Activated CD8-positive, alpha-beta T cell treated with anti-CD3 and anti-CD28 coated beads, Interleukin-2, amount 10 ng/mL, durations not matched to agents 7 days and 5 days (primary cell): ENCODE data around the gene PCP2. TPM values are rescaled to one million over a fixed set of nuclear protein-coding genes. Genes with fewer than 3 reads are reported as not detected.

Experiments
- ATAC-seq: fragments of 150-1000 bp; cut with Tn5 transposase; one replicate; pipeline ENCODE4 v1.10.0; 2021; ENCODE audit warnings: moderate library complexity
- CTCF ChIA-PET: fragments of 350-600 bp; sonication (Branson Sonifier 250); formaldehyde crosslinking; loops from one replicate; lab custom pipeline; 2021; ENCODE audit warnings: antibody characterized with exemption; lab: Charles Lee
- POLR2A ChIA-PET: fragments of 350-600 bp; sonication (Branson Sonifier 250); formaldehyde crosslinking; loops from one replicate; lab custom pipeline; 2021; ENCODE audit warnings: antibody characterized with exemption; lab: Charles Lee
- DNase-seq: peaks from one replicate; pipeline ENCODE4 v3.0.0-alpha.2; 2020
- H3K27ac Mint-ChIP-seq: one replicate; pipeline ENCODE4 v1.8.0; 2021; ENCODE audit warnings: mild to moderate bottlenecking, mixed read lengths
- H3K27me3 Mint-ChIP-seq: one replicate; pipeline ENCODE4 v1.8.0; 2021; ENCODE audit warnings: low read depth, mixed read lengths
- H3K36me3 Mint-ChIP-seq: one replicate; pipeline ENCODE4 v1.8.0; 2021; ENCODE audit warnings: low read depth, mixed read lengths
- H3K4me1 Mint-ChIP-seq: one replicate; pipeline ENCODE4 v1.8.0; 2021; ENCODE audit warnings: low read depth, mixed read lengths
- H3K4me3 Mint-ChIP-seq: one replicate; pipeline ENCODE4 v1.8.0; 2021; ENCODE audit warnings: mild to moderate bottlenecking, mixed read lengths
- H3K9me3 Mint-ChIP-seq: one replicate; pipeline ENCODE4 v1.8.0; 2022; ENCODE audit warnings: mixed read lengths; ENCODE audit not compliant: insufficient read depth
- total RNA-seq, 2 experiments: library from RNA; stranded (reverse); gene quantifications; one replicate each; pipeline ENCODE4 v1.2.3, GENCODE V29; 2021

PCP2 gene
- total RNA-seq, 2 experiments from 2014 or later = 0.63 to 1.0 TPM

DNA sequence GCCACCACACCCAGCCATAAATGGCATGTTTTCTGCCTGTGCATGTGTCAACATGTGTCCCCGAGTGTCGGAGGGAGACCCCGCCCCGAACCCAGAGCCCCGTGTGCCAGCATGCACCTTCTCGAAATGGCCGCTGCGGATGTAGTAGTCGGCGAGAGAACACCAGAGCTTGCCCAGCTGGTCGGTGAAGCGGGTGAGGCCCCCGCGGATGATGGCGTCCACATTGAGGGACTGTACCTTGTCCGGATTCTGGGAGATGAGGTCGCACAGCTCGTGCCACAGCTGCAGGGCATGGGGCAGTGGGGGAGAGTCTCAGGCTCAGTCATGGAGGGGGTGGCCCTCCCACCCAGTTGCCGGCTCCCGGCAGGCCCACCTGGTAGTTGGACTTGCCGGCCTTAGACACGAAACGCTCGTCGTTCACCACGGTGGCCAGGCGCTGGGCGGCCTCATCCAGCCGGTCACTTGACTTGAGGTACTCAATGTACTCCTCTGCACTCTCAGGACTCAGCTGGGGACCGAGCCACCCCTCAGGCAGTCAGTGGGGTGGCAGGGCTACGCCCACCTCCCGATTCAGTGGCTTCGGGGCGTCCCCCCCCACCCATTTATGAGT, 7.7 kb downstream of the PCP2 start:
- H3K4me3 Mint-ChIP-seq = no peak overlapping the region
- ATAC-seq (no peak), DNase-seq (no peak)
- ChIA-PET CTCF (interaction anchor here (1.4 kb wide), 1 partner anchor 57 kb away, joined by 3 read pairs; no protein-coding TSS in a partner anchor), POLR2A (no interaction called here)
- H3K27ac Mint-ChIP-seq = no peak overlapping the region
- no peaks in the 10 kb centered on the region for H3K27me3 Mint-ChIP-seq
- H3K36me3 Mint-ChIP-seq = peaks cover 35% of the 10 kb centered on the region
- H3K4me1 Mint-ChIP-seq = peaks cover 30% of the 10 kb centered on the region
- no peaks in the 10 kb centered on the region for H3K9me3 Mint-ChIP-seq

DNA sequence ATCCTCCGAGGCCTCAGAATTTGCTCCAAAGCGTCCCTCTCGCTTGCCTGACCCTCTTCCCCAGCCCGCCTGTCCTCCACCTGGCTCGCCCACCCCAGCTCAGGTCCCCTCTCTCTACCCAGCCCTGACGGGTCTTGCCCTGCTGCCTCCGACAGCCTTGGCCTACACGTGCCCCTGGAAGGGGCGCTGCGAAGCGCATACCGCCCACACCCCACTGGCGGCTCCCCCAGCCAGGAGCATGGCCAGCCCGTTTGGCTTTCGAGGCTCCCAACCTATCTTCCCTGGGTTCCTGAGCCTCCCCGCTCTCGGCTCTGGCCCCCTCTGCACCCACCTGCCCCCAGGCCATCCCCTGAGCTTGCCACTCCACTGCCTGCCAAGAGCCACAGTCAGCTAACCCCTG, 8.7 kb downstream of the PCP2 start:
- POLR2A ChIA-PET = no interaction called here

DNA sequence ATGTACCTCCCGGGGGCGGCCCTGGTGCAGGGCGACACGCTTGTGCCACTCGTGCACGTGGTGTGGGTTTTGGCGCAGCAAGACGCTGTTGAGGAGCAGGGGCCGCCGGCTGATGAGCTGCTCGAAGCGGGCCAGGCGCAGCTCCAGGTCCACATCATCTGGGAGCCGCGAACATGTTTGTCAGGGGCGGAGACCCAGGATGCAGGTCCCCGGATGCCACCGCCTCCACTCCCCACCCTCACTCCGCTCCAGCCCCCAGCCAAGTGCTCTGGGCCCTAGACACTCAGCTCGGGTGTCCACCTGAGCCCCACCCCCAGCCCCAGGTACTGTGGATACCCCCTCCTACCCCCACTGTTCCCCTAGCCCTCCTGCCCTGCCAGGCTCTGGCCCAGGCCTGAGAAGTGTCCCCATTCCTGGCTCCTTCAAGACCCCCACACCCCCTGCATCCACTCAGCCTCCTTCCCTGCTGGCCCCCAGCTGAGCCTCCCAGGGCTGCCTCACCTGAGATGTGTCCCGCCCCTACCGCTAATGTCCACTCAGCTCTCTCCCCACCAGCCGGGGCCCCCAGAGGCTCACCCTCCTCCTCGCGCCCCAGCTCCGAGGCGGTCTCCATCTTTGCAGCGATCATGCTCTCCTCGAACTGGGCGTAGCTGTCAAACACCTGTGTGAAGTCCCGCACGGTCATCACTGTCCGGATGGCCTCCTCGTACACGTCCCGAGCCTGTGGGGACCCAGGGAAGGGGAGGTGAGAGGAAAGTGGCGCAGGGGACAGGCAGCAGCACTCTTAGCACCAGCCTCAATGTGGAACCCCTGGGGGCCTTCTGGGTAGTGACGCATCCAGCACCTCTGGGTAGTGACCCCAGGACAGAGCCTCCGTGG, 9.6 kb downstream of the PCP2 start:
- no peak for ATAC-seq
- POLR2A ChIA-PET = interaction anchor here (1.4 kb wide), 1 partner anchor 14 kb away, joined by 5 read pairs; the partner anchor contains the start of gene STXBP2
- Mint-ChIP-seq H3K4me1 (peaks cover 15% of the 10 kb centered on the region), H3K36me3 (peaks cover 28% of the 10 kb centered on the region), H3K27ac (no peak overlapping the region), H3K9me3 (no peaks in the 10 kb centered on the region), H3K27me3 (no peaks in the 10 kb centered on the region), H3K4me3 (no peak overlapping the region)
- DNase-seq = no peak
- CTCF ChIA-PET = no interaction called here

More for the DNA sequence above, 8.7 kb downstream of the PCP2 start:
- no peak overlapping the region for H3K4me3 Mint-ChIP-seq
- H3K27me3 Mint-ChIP-seq = no peaks in the 10 kb centered on the region
- ATAC-seq = no peak
- no peak for DNase-seq
- CTCF ChIA-PET = no interaction called here
- peaks cover 22% of the 10 kb centered on the region for H3K4me1 Mint-ChIP-seq
- no peak overlapping the region for H3K27ac Mint-ChIP-seq
- H3K9me3 Mint-ChIP-seq = no peaks in the 10 kb centered on the region
- peaks cover 34% of the 10 kb centered on the region for H3K36me3 Mint-ChIP-seq

DNA sequence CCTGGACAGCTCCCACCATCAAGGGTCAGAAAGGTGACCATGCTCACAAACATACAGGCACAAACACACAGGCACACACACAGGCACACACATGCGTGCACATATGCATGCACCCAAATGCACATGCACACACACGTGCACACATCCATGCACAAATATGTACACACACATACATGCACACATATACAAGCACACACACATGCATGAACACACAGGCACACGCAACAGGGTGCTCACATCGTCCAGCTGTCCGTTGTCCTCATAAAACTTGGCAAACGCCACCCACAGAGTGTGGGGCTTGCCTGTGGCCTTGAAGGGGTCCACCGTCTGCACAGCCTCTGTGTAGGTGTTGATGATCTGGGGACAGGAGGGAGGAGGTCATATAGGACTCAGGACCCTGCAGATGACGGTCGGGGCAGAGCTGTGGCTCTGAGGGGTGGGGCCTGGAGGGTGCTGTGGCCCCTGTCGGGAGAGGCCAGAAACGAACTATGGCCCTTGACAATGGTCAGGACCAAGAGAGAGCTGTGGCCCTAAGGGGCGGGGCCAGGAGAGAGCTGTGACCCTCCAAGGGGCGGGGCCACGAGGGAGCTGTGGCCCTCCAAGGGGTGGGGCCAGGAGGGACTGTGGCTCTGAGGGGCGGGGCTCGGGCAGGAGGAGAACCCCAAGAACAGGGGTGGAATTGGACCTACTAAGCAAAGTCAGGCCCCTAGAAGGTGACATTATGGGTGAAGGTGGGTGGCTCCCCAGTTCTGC, 10.4 kb downstream of the PCP2 start:
- Mint-ChIP-seq H3K9me3 (no peaks in the 10 kb centered on the region), H3K4me1 (peaks cover 6% of the 10 kb centered on the region), H3K4me3 (no peak overlapping the region), H3K27ac (no peak overlapping the region), H3K27me3 (no peaks in the 10 kb centered on the region), H3K36me3 (peaks cover 34% of the 10 kb centered on the region)
- ChIA-PET CTCF (interaction anchor here (1.2 kb wide), 1 partner anchor 55 kb away, joined by 3 read pairs; no protein-coding TSS in a partner anchor), POLR2A (interaction anchor here (1.4 kb wide), 1 partner anchor 14 kb away, joined by 5 read pairs; the partner anchor contains the start of gene STXBP2)
- ATAC-seq = no peak
- DNase-seq = no peak

DNA sequence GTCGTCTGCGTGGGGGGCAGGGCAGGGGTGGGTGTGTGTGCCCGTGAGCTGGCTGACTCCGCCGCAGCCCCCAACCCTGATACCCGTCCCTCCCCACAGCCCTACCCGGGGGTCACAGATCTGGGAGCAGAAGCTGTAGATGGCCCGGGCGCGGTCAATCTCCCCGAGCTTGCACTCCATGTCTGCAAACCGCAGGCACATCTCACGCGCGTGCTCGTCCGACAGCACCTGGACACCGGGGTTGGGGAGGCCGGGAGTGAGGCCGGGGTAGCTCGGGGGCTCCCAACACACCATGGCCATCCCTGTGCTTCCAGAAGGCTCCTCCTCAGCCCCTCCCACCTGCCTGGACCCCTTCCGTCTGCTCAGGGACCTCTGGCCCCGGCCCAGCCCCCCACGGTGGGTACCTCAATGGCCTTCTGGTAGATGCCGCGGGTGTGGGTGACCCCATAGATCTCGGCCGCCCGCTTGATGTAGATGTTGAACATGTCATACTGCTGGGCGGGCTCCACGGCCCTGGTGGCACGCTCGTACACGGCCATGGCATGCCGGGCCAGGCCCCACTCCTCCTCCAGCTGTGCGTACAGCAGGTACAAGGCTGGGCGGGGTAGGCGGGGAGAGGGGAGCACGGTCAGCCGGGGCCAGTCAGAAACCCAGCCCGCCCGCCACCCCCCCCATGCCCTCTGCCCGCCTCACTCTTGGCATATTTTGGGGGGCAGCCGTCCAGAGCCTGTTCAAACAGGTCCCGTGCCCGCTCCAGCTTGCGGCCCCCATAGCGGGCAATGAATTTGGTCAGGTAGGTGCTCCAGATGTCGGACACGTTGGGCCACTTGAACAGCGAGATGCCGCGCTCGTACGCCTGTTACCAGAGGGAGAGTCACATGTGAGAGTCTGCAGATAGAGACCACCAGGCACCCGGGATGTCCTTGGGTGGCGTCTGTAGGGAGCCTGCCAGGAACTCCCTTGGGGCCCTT, 12.8 kb downstream of the PCP2 start:
- Mint-ChIP-seq H3K36me3 (peaks cover 31% of the 10 kb centered on the region), H3K27ac (no peak overlapping the region), H3K4me3 (no peak overlapping the region), H3K4me1 (no peaks in the 10 kb centered on the region), H3K9me3 (no peaks in the 10 kb centered on the region), H3K27me3 (no peaks in the 10 kb centered on the region)
- DNase-seq (no peak), ATAC-seq (no peak)
- POLR2A ChIA-PET = interaction anchor here (1.0 kb wide), 1 partner anchor 9 kb away, joined by 6 read pairs; the partner anchor contains the start of genes PET100 and XAB2
- CTCF ChIA-PET = no interaction called here

DNA sequence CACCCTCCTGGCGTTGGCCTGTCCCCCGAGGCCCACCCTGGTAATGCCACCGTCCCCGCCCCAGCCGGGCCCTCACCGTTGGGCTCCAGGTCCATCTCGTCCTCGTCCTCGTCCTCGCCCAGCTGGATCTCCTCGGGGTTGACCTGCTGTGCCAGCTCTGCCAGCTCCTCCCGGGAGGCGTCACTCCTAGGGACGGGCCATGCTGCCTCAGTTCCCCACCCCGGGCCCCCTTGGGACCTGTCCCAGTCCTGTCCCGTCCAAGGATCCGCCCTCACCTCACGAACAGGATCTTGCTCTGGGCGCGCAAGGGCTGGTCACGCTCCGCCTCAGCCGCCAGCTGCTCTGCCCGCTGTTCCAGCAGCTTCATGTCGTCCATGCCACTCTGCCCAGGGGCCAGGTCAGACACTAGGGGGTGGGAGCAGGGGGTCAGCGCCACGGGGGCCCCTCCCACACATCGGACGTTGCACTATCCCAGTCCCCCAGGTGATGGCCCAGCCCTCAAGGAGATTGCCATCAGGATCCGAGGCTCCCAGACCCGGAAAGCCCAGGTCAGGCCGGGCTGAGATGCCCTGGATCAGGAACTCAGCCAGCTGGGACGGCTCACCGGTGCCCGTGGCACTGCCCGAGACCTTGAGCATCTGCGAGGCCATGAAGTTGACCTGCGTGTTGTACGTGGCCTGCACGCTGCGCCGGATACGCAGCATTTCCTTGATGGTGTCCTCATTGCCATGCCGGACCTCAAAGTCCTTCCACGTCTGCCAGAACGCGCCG, 13.7 kb downstream of the PCP2 start:
- H3K27me3 Mint-ChIP-seq = no peaks in the 10 kb centered on the region
- DNase-seq (no peak), ATAC-seq (no peak)
- no peaks in the 10 kb centered on the region for H3K9me3 Mint-ChIP-seq
- POLR2A ChIA-PET = no interaction called here
- no peaks in the 10 kb centered on the region for H3K4me1 Mint-ChIP-seq
- CTCF ChIA-PET = no interaction called here
- H3K36me3 Mint-ChIP-seq = peaks cover 28% of the 10 kb centered on the region
- no peak overlapping the region for H3K27ac Mint-ChIP-seq
- no peak overlapping the region for H3K4me3 Mint-ChIP-seq

DNA sequence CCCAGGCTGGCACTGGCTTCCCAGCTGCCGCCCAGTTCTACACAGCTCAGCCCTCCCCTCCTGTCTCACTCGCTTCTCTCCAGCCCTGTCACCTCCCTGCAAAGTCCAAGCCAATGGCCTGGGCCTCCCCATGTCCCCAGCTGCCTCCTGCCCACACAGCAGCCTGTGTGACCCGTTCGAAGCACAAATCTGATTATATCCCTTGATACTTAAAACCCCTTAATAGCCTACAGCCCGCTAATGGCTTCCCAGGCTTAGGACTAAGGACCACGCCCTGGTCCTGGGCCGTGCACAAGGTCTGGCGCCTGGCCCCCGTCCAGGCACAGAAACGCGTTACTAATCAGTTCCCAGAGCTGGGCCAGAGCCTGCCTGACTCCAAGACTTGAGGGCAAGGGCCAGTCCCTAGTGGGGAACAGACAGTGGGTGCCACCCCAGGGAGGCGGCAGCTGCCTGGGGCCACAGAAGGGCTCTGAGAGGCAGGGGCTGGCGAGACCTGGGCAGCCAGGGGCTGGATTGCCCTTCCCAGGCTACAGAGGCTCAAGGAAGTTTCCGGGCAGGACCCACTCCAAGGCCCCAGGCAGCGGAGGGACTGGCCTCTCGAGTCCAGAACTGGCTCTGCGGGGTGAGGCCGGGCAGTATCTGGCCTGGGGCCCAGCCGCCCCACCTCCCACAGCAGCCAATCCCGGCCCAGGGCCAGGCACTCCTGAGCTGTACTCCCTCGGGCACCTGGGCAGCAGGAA, 14.6 kb downstream of the PCP2 start:
- Mint-ChIP-seq H3K27me3 (no peaks in the 10 kb centered on the region), H3K36me3 (peaks cover 26% of the 10 kb centered on the region), H3K4me1 (no peaks in the 10 kb centered on the region), H3K9me3 (no peaks in the 10 kb centered on the region), H3K27ac (no peak overlapping the region), H3K4me3 (no peak overlapping the region)
- CTCF ChIA-PET = no interaction called here
- DNase-seq (no peak), ATAC-seq (no peak)
- POLR2A ChIA-PET = no interaction called here

DNA sequence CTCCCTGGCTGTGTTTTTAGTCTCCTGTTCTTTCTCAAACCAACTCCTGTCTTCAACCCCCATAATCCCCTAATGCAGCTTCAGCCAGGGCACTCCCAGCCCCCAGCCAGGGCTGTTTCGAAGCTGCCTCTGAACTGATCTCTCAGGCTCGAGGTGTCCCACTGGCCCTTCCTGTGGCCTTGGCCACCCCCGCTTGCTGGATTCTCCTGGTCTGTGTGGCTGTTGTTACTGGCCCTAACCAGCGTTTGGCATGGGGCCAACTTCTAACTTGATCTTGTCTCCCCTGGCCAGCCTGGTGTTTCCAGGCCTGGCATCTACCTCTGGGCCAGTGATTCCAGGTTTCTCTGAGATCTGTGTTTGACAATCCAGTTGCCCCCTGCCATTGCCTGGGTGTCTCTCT, 15.2 kb downstream of the PCP2 start:
- ATAC-seq (no peak), DNase-seq (no peak)
- Mint-ChIP-seq H3K27ac (no peak overlapping the region), H3K4me3 (no peak overlapping the region), H3K36me3 (peaks cover 26% of the 10 kb centered on the region), H3K4me1 (no peaks in the 10 kb centered on the region), H3K9me3 (no peaks in the 10 kb centered on the region), H3K27me3 (no peaks in the 10 kb centered on the region)
- CTCF ChIA-PET = no interaction called here
- POLR2A ChIA-PET = interaction anchor here (0.8 kb wide), 1 partner anchor 12 kb away, joined by 3 read pairs; no protein-coding TSS in a partner anchor

DNA sequence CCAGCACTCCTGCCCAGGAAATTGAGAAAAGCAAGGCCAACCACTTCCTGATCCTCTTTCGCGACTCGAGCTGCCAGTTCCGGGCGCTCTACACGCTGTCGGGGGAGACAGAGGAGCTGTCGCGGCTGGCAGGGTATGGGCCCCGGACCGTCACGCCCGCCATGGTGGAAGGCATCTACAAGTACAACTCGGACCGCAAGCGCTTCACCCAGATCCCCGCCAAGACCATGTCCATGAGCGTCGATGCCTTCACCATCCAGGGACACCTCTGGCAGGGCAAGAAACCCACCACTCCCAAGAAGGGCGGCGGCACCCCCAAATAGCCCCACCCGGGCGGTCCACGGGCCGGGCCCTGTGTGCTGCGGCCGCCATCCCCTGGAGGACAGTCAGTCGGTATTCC, 15.8 kb downstream of the PCP2 start:
- H3K27ac Mint-ChIP-seq = no peak overlapping the region
- H3K36me3 Mint-ChIP-seq = peaks cover 21% of the 10 kb centered on the region
- no peaks in the 10 kb centered on the region for H3K4me1 Mint-ChIP-seq
- no peak for ATAC-seq
- no peaks in the 10 kb centered on the region for H3K27me3 Mint-ChIP-seq
- ChIA-PET POLR2A (interaction anchor here (0.8 kb wide), 1 partner anchor 12 kb away, joined by 3 read pairs; no protein-coding TSS in a partner anchor), CTCF (interaction anchor here (1.2 kb wide), 1 partner anchor 49 kb away, joined by 3 read pairs; no protein-coding TSS in a partner anchor)
- H3K4me3 Mint-ChIP-seq = no peak overlapping the region
- DNase-seq = no peak
- no peaks in the 10 kb centered on the region for H3K9me3 Mint-ChIP-seq

DNA sequence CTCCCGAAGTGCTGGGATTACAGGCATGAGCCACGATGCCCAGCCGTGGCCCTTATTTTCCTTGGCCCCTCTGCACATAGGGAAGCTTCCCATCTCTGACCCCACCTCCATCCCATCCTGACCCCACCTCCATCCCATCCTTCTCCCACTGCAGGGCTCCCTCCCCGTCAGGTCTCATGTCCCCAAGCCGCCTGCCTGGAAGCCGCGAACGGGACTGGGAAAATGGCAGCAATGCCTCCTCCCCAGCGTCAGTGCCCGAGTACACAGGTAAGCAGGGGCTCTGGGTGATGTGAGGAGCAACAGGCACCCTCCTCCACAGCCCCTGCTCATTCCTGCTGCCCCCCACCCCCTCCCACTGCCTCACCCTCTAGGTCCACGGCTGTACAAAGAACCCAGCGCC, 16.3 kb downstream of the PCP2 start:
- no peak overlapping the region for H3K27ac Mint-ChIP-seq
- no peak for DNase-seq
- H3K27me3 Mint-ChIP-seq = no peaks in the 10 kb centered on the region
- no peaks in the 10 kb centered on the region for H3K4me1 Mint-ChIP-seq
- CTCF ChIA-PET = interaction anchor here (1.2 kb wide), 1 partner anchor 49 kb away, joined by 3 read pairs; no protein-coding TSS in a partner anchor
- ATAC-seq = no peak
- H3K9me3 Mint-ChIP-seq = no peaks in the 10 kb centered on the region
- POLR2A ChIA-PET = no interaction called here
- no peak overlapping the region for H3K4me3 Mint-ChIP-seq
- peaks cover 20% of the 10 kb centered on the region for H3K36me3 Mint-ChIP-seq
